NCI-H524 (cell line): ENCODE measurements around the gene UNC5C.

ENCODE experiments used
- DNase-seq, 2 experiments: peaks; one replicate each; lab custom pipeline; 2025; lab: John Stamatoyannopoulos, UW

Gene UNC5C

DNA sequence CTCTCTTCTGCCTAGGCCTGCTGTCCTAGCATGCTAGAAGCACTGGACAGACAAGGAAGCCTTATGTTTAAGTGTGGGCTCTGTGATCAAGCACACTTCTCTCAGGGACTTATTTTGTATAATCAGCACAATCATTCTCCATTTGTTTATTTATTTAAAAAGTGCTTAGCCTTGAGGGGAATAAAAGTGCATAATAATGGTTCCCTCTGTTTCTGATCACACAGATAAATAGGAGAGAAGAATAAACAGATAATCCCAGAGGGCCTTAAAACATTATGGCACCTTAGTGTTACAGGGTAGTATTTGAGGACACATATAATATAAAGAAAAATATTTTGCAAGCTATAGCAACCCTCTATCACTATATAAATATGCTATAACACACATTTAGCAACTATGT lies 146.5 kb downstream of the UNC5C start:
- DNase-seq = no peak

DNA sequence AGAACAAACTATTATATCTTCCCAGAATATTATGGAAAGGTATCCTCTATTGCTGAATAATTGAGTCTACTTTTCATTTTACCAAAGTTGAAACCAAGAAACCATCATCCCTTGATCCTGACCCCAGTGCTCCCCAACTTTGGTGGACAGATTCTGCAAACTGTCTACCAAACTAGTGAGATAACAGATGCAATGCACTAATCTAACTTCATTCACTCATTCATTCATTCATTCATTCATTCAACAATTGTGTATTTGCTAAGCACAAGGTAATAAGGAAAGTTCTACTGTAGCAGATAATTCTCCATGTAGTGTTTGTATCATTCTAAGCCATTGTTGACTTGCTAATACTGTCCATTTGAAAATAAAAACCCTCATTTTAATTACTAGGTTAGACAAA lies 150.6 kb downstream of the UNC5C start:
- DNase-seq = no peak

DNA sequence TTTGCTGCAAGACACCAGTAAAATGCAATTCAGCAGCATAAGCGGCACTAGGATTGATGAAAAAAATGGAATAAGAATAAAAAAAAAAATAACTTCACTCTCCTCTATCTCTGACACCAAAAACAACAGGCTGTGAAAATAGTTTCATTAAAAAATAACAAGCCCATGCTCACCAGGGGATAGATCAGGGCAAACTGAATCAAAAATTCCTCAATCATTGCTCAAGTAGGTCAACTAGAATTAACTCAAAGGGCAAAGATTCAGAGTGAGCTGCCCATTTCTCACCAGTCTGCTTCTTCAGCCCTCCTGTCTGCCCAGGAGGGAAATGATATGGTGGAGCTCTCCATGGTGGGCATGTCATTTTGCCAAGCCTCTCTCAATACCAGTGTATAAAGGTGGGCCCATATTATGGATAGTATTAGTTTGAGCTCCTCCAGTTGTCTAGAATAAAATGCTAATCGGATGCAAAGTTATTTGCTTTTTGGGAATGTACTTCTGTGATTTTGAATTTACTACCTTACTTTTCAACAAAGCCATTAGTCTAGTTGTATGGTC lies 153.9 kb downstream of the UNC5C start:
- DNase-seq = no peak

DNA sequence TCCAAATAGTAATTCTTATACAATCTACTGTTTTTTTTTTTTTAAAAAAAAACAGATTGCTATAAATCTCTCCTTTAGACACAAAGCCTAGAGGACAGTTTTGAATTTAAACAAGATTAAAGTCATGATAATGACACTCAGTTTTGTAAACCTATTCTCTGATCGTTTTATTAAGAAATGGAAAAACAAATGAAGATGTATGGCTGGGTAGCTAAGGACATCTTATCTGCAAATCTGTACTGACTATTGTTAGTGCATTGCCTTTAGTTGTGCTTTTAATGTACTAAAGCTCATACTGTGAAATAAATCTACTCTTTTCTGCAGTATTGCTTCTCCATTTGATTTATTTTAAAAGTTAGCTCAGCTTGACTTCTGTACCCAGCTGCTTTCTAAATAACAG lies 155.0 kb downstream of the UNC5C start:
- no peak for DNase-seq

DNA sequence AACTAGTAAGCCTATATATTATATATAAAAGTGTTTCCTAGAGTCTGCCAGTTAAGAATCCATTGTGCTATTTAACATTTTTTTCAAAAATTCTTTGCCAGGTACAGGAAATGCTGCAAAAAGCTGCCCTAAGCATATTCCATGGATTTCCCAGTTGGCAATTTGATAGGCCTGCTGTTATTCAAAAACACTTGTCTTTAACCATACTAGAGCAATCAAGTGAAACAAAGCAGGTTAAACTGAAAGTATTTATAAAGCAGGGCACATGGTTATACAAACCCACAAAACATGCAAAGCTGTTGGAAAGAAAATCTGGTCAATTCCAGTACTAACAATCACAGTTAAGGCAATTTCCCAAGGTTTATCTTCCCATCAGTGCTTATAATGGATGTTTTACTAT lies 159.9 kb downstream of the UNC5C start:
- peak in 1 of 2 experiments; percentile 41 for DNase-seq

DNA sequence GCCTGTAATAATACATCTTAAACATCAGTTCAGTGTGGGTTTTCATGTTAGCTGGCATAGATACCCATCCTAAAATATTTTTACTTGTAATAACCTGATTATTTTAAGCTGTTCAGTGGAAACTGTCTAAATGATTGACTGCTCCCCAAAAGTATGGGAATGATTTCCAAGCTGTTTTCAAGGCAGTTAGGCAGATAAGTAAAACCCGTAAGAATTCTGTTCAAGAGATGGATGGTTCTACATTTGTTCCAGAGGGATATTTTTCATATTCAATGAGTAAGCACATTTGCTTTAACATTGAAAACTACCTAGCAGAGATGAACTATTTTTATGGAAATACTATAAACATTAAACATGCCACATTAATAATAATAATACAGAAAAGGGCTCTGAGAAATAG lies 161.1 kb downstream of the UNC5C start:
- no peak for DNase-seq

DNA sequence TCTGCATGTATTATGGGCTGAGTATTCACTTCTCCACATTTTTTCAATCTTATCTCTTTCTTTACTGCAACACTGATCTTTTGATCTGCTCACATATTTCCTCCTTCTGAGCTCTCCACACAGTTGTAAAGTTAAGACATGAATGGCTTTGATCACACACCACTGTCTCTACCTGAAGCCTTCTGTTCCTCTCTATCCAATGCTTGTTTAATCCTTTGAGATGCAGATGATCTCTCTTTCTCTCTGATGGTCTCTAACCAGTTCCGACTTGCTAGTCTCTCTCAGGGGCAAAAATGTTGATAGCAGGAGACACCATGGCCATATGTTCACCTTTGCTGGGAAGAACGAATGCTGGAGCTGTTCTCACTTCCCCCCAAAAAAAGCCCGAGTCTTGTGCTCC lies 162.4 kb downstream of the UNC5C start:
- DNase-seq = peak; percentile 5 to 16

DNA sequence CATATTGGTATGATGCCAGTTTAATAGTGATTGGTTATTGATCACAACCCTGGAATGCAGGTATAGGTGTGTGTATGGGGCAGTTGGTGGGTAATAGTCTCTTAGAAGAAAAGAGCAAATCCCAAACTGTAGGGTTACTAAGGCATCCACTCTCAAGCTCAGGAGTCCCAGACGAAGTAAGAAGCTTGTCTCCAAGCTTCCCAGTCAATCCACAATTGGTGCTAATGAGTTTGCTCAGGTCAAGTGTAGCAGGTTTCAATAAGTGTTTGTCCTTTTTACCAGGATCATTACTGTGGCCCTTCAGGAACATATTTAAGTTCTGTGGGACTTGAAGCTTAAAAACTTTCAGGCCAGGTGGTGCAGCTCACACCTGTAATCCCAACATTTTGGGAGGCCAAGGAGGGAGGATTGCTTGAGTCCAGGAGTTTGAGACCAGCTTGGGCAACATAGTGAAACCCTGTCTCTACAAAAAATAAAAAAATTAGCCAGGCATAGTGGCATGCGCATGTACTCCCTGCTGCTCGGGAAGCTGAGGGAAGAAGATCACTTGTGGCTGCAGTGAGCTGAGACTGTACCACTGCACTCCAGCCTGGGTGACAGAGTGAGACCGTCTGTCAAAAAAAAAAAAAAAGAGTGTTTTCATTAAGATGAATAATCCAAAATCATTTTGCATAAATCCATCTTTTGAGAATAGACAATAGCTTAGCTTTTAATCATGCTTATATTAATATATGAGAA lies 166.8 kb downstream of the UNC5C start:
- no peak for DNase-seq

DNA sequence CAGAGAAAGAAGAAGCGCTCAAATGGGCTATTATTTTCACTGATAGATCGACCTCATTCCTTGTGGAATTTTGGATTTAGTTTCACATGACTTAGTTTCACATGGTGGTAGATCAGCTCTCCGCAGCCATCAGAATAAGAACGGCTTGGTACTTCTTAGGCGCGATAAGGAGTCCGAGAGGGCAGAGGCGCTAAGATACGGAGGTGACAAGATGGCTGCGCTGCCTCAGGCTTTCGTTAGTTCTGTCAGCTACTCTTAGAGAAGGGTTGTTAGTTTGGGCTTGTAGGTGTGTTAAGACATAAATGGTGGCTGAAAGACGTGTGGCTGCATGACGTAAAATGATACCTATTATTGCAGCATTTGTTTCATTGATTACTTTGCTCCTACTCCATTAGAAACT lies 169.1 kb downstream of the UNC5C start:
- no peak for DNase-seq

DNA sequence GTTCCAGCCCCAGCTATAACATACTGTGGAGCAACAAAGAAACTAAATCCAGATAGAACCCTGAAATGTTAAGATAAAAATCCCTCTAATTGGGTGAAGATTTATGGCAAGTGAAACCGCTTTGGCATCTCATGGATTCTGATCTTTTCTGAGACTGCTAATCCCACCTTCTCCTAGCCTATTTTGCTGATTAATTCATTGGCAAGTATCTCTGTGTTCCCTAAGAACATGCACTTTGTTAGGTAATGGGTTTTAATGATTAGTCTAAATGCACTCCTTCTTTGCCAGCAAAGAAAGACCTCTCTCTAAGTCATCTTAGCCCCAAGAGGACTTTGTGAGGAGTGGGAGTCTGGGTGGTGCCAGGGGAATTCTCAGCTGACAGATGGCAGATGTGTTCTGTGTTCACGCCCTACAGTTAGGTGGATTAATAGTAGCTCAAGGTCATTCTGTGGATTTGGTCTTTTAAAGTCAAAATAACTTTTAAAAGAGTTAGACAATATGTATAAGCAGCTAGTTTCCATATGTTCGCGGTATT lies 171.3 kb downstream of the UNC5C start:
- peak; percentile 66 to 78 for DNase-seq

DNA sequence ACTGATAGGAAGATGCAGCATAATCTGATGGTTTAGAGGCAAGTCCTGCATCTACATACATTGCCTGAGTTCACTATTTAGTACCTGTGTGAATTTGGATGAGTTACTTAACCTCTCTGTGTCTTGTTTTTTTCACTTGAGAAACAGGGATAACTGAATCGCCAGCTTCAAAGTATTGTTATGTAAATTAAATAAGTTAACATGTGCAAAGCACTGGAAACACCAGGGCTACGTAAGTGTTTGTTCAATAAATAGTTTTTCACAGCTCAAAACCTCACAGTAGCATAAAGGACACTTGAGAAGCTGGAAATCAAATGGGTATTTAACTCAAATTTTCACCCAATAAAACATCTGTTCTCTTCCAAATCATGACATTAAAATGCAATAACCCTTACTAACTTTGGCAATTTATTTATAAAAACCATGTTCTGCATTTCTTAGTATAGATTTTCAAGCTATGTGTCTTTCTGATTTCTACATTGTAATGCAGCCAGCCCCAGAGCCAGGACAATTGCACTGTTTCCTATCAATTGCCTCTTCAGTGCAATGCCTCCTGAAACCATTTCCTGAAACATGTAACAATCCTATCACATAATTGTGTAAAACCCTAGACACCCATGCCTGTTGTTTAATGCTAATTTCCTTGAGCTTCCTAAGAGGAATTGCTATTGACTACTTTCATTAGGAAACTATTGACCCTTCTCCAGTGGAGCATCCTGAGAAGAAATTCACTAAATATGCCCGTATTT lies 177.1 kb downstream of the UNC5C start:
- DNase-seq = no peak

DNA sequence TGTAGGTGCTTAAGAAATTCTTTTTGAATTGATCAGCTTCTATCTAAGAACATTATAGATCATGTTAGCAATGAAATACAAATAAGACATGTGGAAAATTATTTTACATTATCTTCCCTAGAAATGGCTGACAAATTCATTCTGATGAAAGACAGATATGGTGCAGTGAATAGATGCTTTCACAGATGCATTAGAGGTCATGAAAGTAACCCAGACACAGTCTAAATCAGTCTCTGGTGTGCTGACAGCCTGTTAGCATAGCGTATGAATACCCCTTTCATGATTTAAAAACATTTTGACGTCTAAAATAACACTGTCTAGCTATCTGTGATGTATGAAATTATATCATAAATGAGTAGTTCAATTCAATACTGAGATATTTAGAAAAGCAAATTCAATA lies 180.9 kb downstream of the UNC5C start:
- DNase-seq = no peak

DNA sequence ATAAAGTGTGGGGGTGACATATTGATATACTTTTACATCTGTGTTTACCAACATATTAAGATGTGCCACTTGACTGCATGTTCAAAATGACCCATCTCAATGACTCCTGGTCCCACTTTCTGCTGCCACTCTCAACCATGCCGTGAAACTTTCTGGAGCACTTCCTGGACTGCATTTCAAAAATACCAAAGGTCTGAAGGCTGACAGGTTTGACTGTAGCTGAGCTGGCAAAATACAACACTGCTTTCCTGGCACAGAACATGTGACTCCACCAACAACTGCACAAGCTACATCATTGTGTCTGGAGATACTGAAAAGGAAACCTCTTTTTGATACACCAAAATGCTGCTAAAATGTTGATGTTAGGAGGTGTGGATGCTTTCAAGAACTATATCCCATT lies 184.8 kb downstream of the UNC5C start:
- DNase-seq = no peak

DNA sequence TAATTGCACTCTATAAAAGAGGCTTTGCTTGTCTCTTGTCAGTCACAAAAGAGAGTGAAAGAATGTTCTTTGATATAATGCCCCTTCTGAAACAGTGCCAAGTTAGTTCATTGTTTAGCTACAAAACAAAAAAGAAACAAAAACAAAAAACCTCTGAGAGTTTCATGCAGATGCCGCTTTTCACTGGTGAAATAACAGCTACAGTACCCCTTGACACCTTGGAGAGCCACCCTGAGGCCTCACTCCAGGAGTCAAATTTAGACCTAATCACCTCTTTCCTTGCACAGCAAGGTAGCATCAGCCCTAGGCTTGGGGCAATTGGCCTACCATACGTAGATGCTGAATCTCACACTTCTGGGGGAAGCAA lies 185.2 kb downstream of the UNC5C start:
- no peak for DNase-seq

DNA sequence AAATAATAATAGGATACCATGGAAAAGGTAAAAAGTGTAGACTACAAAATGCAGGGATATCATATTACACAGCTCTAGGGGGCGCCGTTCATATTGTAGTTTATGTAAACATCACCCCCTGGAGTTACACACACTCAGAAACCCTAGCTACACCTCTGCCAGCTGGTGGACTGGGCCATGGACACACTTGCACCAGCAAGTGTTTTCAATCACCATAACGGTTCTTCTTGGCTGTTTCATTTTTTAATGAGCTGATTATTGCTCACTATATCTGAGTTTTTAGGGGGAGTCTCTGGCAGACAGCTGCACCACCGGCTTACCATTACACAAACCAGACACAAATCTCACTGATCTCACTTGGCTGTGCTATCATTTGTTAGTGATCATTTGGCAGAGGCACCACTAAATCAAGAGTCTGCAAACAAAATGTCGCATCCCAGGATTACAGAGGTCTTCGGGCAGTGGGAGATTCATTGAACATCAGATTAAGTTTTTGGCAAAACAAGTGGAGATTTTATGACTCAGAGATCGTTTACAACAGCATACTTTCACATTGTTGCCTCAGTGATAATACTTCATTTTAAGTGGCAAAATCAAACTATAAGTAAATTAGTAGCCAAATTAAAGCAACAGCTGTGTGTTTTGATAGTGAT lies 185.7 kb downstream of the UNC5C start:
- peak; percentile 8 to 56 for DNase-seq

DNA sequence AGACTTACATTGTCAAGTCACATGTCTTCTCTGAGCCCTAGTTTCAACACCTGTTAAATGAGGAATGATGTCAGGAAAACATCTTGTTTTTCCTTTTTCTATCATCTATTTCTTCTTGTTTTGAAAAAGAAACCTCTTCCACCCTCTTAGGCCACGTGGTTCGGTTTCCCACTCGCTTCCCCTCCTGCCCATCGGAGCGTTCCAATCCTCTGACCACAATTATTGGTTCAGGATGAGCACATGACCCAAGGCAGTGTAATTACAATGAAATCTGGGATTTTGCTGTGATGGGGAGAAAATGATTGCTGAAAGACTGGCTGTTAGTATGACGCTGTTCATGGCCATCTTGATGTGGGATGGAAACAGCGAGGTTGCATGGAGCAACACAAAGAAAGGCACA lies 186.7 kb downstream of the UNC5C start:
- DNase-seq = no peak

DNA sequence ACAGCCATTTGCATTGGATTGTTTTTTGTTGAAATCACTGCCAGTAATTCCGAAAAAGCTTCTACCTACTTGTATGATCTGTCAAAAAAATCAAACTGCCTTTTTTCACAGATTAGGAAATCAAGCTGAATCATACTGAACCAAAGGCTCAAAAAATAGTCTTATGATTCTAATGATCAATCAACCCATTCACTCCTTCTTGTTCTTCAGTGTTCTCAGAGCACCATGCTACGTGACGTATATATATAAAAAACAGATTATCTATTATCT lies 187.1 kb downstream of the UNC5C start:
- no peak for DNase-seq

DNA sequence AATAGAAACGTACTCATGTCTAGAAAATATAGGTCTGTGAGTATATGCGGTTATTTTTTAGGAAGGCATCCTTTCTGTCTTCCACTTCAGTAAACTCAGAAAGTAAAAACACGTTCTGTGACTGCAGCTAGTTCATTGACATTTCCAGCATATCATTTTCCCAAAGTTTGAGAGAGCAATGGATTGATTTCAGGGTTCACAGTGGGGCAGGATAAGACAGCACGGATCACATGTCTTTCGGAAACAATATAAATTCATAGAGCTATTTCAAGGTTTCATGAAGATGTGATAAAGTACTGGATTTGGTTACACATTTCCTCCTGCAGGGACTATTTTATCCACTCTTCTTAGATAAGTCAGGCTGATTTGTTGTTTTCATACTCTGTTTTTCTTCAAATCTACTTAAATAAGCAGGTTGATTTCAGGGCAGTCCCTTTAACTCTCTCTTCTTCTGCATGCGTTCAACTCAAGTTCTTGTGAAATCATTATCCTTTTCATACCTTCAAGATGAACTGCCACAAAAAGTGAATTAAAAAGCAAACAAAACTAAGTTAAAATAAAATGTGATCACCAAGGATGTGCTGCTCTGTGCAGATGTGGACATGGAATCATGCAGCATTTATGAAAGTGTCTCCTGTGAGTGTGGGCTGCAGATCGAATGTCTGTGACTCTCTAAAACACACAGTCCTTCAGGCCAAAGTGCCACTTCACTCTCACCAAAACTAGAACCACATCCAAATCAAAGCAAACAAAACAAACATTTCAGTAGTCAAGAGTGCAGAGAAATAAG lies 187.7 kb downstream of the UNC5C start:
- no peak for DNase-seq

DNA sequence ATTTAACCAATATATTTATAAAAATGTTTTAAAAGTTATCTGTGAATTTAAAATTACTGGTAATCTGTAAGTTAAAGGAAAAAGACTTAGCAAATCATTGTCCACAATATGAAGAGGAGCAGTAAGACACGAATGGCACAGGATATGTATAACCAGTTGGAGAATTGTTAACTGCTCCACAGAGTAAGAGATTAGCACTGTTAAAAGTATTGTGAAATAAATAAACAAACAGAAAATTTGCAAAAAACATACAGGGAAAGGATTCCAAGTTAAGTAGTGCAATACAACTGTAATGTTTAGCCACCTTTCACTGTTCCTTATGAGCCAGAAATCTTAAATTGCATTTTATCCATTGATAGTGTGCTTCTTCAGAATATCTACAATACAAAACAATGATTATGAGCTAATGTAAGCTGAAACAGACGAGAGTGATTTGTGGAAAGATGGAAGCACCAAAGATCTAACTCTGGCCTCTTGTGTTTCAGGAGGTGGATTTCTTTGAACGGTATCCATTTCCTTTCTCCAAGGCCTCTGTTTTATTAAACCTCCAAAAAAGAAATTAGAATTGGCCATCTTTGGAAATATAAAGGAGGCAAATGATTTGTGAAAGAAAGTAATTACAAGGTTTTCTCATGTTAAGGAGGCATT lies 188.4 kb downstream of the UNC5C start:
- no peak for DNase-seq

DNA sequence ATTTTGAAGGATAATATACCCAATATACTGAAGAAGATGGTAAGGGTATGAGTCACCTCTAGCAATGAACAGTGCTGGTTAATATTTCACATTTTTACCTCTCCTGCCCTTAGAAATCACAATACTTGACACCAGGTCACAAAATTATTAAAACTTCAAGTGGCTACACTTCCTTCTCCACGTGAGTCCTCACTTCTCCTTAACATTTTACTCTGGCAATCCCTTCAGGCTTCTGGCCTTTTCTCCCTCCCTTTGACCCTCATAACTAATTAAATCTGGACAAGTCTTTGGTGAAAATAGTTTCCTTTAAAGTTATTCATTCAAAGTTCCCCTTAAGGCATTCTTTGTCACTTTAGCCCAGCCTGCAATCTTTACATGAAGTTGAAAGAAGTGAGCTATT lies 190.4 kb downstream of the UNC5C start:
- no peak for DNase-seq

DNA sequence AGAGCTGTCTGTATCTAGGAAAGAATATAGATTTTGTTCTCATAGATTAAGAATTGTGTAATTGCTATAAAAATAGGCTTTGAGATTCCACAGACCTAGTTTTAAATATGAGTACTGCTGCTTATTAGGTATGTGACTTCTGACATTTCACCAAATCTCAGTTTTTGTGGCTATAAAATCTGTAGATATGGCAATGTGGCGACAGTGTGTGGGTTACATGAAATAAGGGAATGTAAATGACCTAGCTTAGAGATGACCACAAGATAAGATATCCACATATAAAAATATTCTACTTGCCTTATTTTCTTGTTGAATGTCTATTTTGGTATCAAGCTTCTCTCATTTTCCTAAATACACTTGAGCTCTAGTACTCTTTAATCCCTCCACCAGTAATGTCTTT lies 193.8 kb downstream of the UNC5C start:
- no peak for DNase-seq

DNA sequence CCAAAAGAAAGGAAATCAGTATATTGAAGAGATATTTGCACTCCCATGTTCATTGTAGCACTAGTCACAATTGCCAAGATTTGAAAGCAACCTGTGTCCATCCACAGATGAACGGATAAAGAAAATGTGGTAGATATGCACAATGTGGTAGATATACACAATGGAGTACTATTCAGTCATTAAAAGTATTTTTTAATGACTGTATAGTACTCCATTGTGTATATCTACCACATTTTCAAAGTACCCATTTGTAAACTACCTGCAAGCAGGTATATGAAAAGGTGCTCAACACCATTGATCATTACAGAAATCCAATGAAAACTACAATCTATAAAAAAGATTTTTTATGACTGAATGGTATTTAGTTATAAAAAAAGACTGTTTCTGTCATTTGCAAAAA lies 200.4 kb downstream of the UNC5C start:
- no peak for DNase-seq
